SK-N-SH treated with all-trans-retinoic acid at 6 μM for 48 hours (cell line): ENCODE data around the gene SH3BP1.

Experiments
- ARNTL ChIP-seq: fragments of 450-650 bp; formaldehyde crosslinking; IDR thresholded peaks from 2 replicates; pipeline ENCODE4 v1.5.0; 2020; ENCODE audit warnings: low read depth, mild to moderate bottlenecking, moderate library complexity, borderline replicate concordance
- CREB5 ChIP-seq: fragments of 250-450 bp; sonication (Bioruptor Pico); IDR thresholded peaks from 2 replicates; pipeline ENCODE4 v1.5.1; 2020; ENCODE audit warnings: low read depth, mild to moderate bottlenecking, moderate library complexity
- OSR1 ChIP-seq: fragments of 250-450 bp; sonication (Bioruptor Pico); IDR thresholded peaks from 2 replicates; pipeline ENCODE4 v1.8.0; 2022; ENCODE audit warnings: moderate library complexity, mild to moderate bottlenecking, inconsistent platforms
- PATZ1 ChIP-seq: fragments of 250-450 bp; sonication (Bioruptor Pico); IDR thresholded peaks from 2 replicates; pipeline ENCODE4 v1.8.0; 2020; ENCODE audit warnings: mild to moderate bottlenecking, moderate library complexity, borderline replicate concordance
- PPARA ChIP-seq: fragments of 250-450 bp; sonication (Bioruptor Pico); IDR thresholded peaks from 2 replicates; pipeline ENCODE4 v1.5.0; 2020; ENCODE audit warnings: mild to moderate bottlenecking, borderline replicate concordance
- RARB ChIP-seq: fragments of 250-450 bp; sonication (Bioruptor Pico); IDR thresholded peaks from 2 replicates; pipeline ENCODE4 v1.8.0; 2021; ENCODE audit warnings: mild to moderate bottlenecking, moderate library complexity
- SNAI2 ChIP-seq: fragments of 250-450 bp; sonication (Bioruptor Pico); IDR thresholded peaks from 2 replicates; pipeline ENCODE4 v1.5.0; 2020; ENCODE audit warnings: mild to moderate bottlenecking, moderate library complexity
- TCF4 ChIP-seq: fragments of 250-450 bp; sonication (Bioruptor Pico); IDR thresholded peaks from 2 replicates; pipeline ENCODE4 v1.8.0; 2021; ENCODE audit warnings: mild to moderate bottlenecking, moderate library complexity, borderline replicate concordance
- ZC3H10 ChIP-seq: fragments of 250-450 bp; sonication (Bioruptor Pico); IDR thresholded peaks from 2 replicates; pipeline ENCODE4 v1.5.1; 2021; ENCODE audit warnings: mild to moderate bottlenecking, moderate library complexity
- ZFP3 ChIP-seq: fragments of 250-450 bp; sonication (Bioruptor Pico); IDR thresholded peaks from 2 replicates; pipeline ENCODE4 v1.5.0; 2020; ENCODE audit warnings: mild to moderate bottlenecking, moderate library complexity
- ZFP30 ChIP-seq: fragments of 450-650 bp; formaldehyde crosslinking; IDR thresholded peaks from 2 replicates; pipeline ENCODE4 v1.5.0; 2022; ENCODE audit warnings: mild to moderate bottlenecking, moderate library complexity
- ZNF8 ChIP-seq: fragments of 450-650 bp; formaldehyde crosslinking; IDR thresholded peaks from 2 replicates; pipeline ENCODE4 v1.5.0; 2020; ENCODE audit warnings: mild to moderate bottlenecking, moderate library complexity

GRCh38 chr22:37609240-37610152 is 30.0 kb upstream of the SH3BP1 start:
- TF ChIP-seq ARNTL (CRISPR knock-in tag) (no peak), SNAI2 (CRISPR knock-in tag) (no peak), ZFP30 (CRISPR knock-in tag) (no peak), TCF4 (CRISPR knock-in tag) (no peak), CREB5 (CRISPR knock-in tag) (no peak), PATZ1 (no peak), ZFP3 (CRISPR knock-in tag) (no peak), ZNF8 (CRISPR knock-in tag) (no peak), RARB (CRISPR knock-in tag) (no peak), OSR1 (no peak), ZC3H10 (CRISPR knock-in tag) (no peak), PPARA (CRISPR knock-in tag) (no peak)
